Gastroesophageal sphincter (tissue), 4 donors: ENCODE measurements around the gene REX1BD. TPM values are rescaled to one million over a fixed set of nuclear protein-coding genes. Genes with fewer than 3 reads are reported as not detected.
"Not testable (repeated sequence)": the region's sequence is repeated elsewhere in the genome, so short reads cannot be mapped to it uniquely, and the experiment has no call there.

Experiments used
- ATAC-seq: fragments of 150-250 bp; one replicate; pipeline ENCODE4 v1.9.1; 2016; ENCODE audit warnings: mild to moderate bottlenecking, moderate library complexity
- H3K27ac ChIP-seq, 4 donors: fragments of 200-600 bp; sonication (generic) in 3 of 4; 1 replicate in 3 of 4; 2 replicates in 1 of 4; pipeline ENCODE4 v1.5.1; 2016 to 2019
- H3K27me3 ChIP-seq: fragments of 200-600 bp; sonication (generic); one replicate; pipeline ENCODE4 v1.5.1; 2019
- H3K36me3 ChIP-seq, 2 donors: fragments of 200-600 bp; sonication (generic); one replicate each; pipeline ENCODE4 v1.5.1; 2019; ENCODE audit warnings: control low read depth in 1 of 2
- H3K4me1 ChIP-seq, 3 donors: fragments of 200-600 bp; sonication (generic); 1 replicate in 2 of 3; 2 replicates in 1 of 3; pipeline ENCODE4 v1.5.1; 2016 to 2019; ENCODE audit warnings: control low read depth in 2 of 3
- H3K4me3 ChIP-seq, 2 donors: fragments of 200-600 bp; sonication (generic); one replicate each; pipeline ENCODE4 v1.5.1; 2019; ENCODE audit warnings: mild to moderate bottlenecking in 1 of 2, moderate library complexity in 1 of 2
- H3K9me3 ChIP-seq, 3 donors: fragments of 200-600 bp; sonication (generic); one replicate each; pipeline ENCODE4 v1.5.1; 2017 to 2019; ENCODE audit warnings: control low read depth in 2 of 3
- CTCF ChIP-seq, 4 experiments: fragments of 200-600 bp in 2 of 4; fragments of 450-650 bp in 2 of 4; sonication (generic) in 1 of 4; IDR thresholded peaks; one replicate each; pipeline ENCODE4 v1.5.1; 2017 to 2019; ENCODE audit warnings: antibody characterized with exemption in 4 of 4, mild to moderate bottlenecking in 2 of 4, moderate library complexity in 2 of 4
- EP300 ChIP-seq: sonication (generic); formaldehyde crosslinking; IDR thresholded peaks from one replicate; pipeline ENCODE4 v1.6.1; 2017; ENCODE audit warnings: antibody characterized with exemption, mild to moderate bottlenecking
- POLR2A ChIP-seq, 2 donors: fragments of 450-650 bp; IDR thresholded peaks; one replicate each; pipeline ENCODE4 v1.6.1; 2017; ENCODE audit warnings: antibody characterized with exemption in 2 of 2, mild to moderate bottlenecking in 2 of 2, moderate library complexity in 1 of 2
- POLR2AphosphoS5 ChIP-seq: sonication (generic); formaldehyde crosslinking; IDR thresholded peaks from one replicate; pipeline ENCODE4 v1.6.1; 2017; ENCODE audit warnings: antibody characterized with exemption
- WGBS, 2 donors: methylation state at CpG; one replicate each; pipeline ENCODE4 v1.1.5; 2018; ENCODE audit warnings: low coverage in 1 of 2; 5-methylcytosine and 5-hydroxymethylcytosine counted together
- total RNA-seq, 4 donors: library from RNA; depleted of rRNA; stranded (reverse); fragments of >200 nt; gene quantifications; one replicate each; pipeline ENCODE4 v1.1.0, GENCODE V29; 2016

The REX1BD gene
- total RNA-seq, result 10 to 100 TPM; 64.8 to 72.6 (median 68.6) TPM

DNA sequence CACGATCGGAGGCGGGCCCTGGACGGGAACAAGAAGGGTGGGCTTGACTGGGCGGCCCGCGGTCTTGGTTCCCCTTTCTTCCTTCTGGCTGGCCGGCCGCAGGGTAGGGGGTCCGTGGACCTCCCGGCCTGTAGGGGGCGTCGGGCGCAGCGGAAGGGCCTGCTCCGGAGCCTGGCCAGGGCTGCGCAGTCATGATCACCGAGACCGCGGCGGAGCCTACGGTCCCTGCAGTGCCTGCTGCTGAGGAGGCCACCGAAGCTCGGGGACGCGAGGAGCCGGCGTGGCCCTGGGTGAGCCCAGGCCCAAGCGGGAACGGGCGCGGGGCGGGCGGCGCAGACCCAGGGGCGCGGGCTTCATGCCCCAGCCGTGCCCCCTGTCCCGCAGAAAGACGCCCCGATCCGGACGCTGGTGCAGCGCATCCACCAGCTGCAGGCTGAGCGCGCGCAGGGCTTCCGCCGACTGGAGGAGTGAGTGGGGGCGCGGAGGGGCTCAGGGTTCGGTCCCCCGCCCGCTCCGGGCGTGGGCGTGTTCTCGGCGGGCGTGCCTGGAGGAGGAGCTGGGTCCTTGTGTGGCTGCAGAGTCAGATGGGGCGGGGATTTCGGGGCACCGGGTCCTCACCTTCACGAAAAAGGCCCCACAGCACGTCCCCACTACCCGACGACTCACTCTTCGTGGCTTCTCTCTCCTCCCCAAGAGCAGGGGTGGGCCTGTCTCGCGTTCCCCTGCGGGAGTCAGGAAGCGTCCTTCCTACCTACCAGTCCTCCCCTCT lies at the start of gene REX1BD:
Gene REX1BD (plus strand): TSS at position 188 of the 769 bp plus-strand sequence. CDS start 4 bp downstream, at position 192.
- Histone ChIP-seq H3K4me3 (peak within 1 kb of the TSS; percentile 77 to 91), H3K36me3 (peaks cover 0 to 16% of the 10 kb centered on the region in 2 donors), H3K9me3 (no peaks in the 10 kb centered on the region), H3K4me1 (peaks cover 0 to 42% (median 13%) of the 10 kb centered on the region in 3 donors), H3K27ac (peak within 1 kb of the TSS; percentile 41 to 88 (median 84)), H3K27me3 (no peaks in the 10 kb centered on the region)
- ATAC-seq, result peak; percentile 90
- 0% methylated on average over 4 of the region's 72 CpGs; no CpG with 5 or more reads in 1 of the 2 donors for WGBS, 2 donors
- TF ChIP-seq CTCF (IDR thresholded peaks at IDR 0.05) (peak; percentile 80 to 93 (median 88)), EP300 (no peak), POLR2A (IDR thresholded peaks at IDR 0.05) (peak; percentile 28 to 55), POLR2AphosphoS5 (peak; percentile 26)

- no peak overlapping the region for H3K4me3 ChIP-seq
- no peak for TF ChIP-seq EP300
- no peak for TF ChIP-seq POLR2A (IDR thresholded peaks at IDR 0.05)
- TF ChIP-seq CTCF (IDR thresholded peaks at IDR 0.05), result no peak
- no peak for TF ChIP-seq POLR2AphosphoS5
- H3K36me3 ChIP-seq, result peaks cover 0 to 73% of the 10 kb centered on the region in 2 donors
- no peak overlapping the region for H3K27ac ChIP-seq
- WGBS, 2 donors, result 97% methylated on average over 7 of the region's 19 CpGs; no CpG with 5 or more reads in 1 of the 2 donors
- no peaks in the 10 kb centered on the region for H3K9me3 ChIP-seq
- peaks cover 0 to 27% (median 13%) of the 10 kb centered on the region in 3 donors for H3K4me1 ChIP-seq
- ATAC-seq, result no peak
- no peaks in the 10 kb centered on the region for H3K27me3 ChIP-seq
Observed at GRCh38 chr19:18539372-18539771, 49.2 kb upstream of the REX1BD start.

DNA sequence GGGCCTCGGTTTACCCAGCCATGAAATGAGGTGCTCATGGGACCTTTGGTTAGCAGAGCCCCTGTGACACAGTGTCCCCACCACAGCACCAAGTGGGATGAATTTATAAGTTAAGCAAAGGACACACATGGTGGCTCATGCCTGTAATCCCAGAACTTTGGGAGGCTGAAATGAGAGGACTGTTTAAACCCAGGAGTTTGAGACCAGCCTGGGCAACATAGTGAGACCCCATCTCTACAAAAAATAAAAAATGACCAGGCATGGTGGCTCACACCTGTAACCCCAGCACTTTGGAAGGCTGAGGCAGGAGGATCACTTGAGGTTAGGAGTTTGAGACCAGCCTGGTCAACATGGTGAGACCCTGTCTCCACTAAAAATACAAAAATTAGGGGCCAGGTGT lies 48.4 kb upstream of the REX1BD start:
- 100% methylated on average over 1 of the region's 1 CpG; no CpG with 5 or more reads in 1 of the 2 donors for WGBS, 2 donors
- not testable (repeated sequence) for H3K4me3 ChIP-seq, H3K9me3 ChIP-seq, H3K27me3 ChIP-seq, H3K27ac ChIP-seq, ATAC-seq
- peaks cover 0 to 27% (median 13%) of the 10 kb centered on the region in 3 donors for H3K4me1 ChIP-seq
- peaks cover 0 to 65% of the 10 kb centered on the region in 2 donors for H3K36me3 ChIP-seq

DNA sequence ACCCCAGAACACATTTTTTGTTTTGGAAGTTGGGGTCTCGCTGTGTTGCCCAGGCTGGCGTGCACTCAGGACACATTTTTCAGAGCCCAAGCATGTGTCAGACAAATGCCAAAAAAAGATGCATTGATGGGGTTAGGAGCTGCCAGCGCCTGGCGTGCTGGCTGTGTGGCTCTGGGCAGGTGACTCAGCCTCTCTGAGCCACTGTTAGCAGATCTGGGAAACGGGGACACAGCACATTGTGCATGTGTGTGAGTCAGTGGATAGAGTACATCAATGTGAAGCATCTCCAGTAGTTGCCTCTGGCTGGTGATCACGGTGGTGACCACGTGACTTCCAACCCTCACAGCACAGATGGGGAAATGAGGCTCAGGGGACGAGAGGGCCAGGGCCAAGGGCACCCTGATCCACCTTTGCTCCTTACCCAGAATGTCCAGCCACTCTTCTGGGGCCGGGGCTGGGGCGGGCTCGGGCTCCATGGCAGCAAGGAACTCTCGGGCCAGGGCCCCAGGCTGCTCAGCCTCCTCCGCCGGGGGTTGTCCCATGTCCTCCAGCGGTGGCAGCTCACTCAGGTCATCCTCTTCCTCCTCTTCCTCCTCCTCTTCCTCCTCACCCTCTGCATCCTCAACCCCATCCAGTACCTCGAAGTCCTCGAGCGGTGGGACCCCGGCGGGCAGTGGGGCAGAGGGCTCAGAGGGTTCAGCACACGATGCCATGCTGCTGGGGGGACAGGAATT lies 47.2 kb upstream of the REX1BD start:
- Histone ChIP-seq H3K27me3 (no peaks in the 10 kb centered on the region), H3K36me3 (peaks cover 0 to 52% of the 10 kb centered on the region in 2 donors), H3K27ac (peak overlapping the region in 3 of 4 donors; percentile 91 to 98 (median 94)), H3K4me1 (peaks cover 0 to 27% (median 13%) of the 10 kb centered on the region in 3 donors), H3K4me3 (peak overlapping the region in 1 of 2 donors; percentile 93), H3K9me3 (no peaks in the 10 kb centered on the region)
- no peak for ATAC-seq
- 78 to 100% methylated on average over 2 to 12 of the region's 21 CpGs for WGBS, 2 donors
- no peak for TF ChIP-seq POLR2A (IDR thresholded peaks at IDR 0.05)
- no peak for TF ChIP-seq POLR2AphosphoS5
- no peak for TF ChIP-seq EP300
- no peak for TF ChIP-seq CTCF (IDR thresholded peaks at IDR 0.05)
